Fibroblast of villous mesenchyme (primary cell): Measurements from ENCODE around the gene FCHO2. TPM values are rescaled to one million over a fixed set of nuclear protein-coding genes. Genes with fewer than 3 reads are reported as not detected.
A peak's percentile ranks its signal among the peaks of the same experiment; 100 is the strongest.

Source experiments
- DNase-seq: peaks from one replicate; pipeline ENCODE4 v3.0.0-alpha.2; 2010; ENCODE audit warnings: low read depth
- H3K4me3 ChIP-seq: 2 replicates; pipeline ENCODE4 v1.5.1; 2011; ENCODE audit warnings: low read depth, mild to moderate bottlenecking, low read length
- total RNA-seq: library from RNA; depleted of rRNA; stranded (reverse); fragments of >200 nt; gene quantifications from 2 replicates; pipeline ENCODE4 v1.2.3, GENCODE V29; 2012
- TF ChIP-seq, protein P1 (sequence below): IDR thresholded peaks from 2 replicates; pipeline ENCODE4 v1.5.1; 2012; ENCODE audit warnings: low read depth, mild to moderate bottlenecking, low read length; ENCODE audit not compliant: insufficient read depth

The FCHO2 gene
- total RNA-seq, 1 donor, result 16.8 TPM

DNA sequence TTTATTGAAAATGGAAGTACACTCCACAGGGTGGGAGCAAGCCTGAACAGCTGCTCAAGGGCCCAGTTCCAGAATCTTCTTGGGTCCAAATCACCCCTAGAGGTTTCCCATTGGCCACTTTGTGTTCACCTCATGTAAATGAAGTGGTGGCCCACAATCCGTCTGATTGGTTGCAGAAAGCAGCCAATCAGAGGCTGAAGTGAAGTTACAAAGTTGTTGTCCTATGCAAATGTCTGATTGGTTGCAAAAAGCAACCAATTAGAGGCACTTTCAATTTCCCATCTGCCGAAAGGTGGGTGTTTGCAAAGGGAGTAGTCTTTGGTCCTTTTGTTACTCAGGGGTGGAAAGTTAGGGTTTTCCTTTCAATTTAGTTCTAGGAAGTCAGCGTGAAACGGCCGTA is 173.3 kb downstream of the FCHO2 start:
- TF ChIP-seq, protein P1, sequence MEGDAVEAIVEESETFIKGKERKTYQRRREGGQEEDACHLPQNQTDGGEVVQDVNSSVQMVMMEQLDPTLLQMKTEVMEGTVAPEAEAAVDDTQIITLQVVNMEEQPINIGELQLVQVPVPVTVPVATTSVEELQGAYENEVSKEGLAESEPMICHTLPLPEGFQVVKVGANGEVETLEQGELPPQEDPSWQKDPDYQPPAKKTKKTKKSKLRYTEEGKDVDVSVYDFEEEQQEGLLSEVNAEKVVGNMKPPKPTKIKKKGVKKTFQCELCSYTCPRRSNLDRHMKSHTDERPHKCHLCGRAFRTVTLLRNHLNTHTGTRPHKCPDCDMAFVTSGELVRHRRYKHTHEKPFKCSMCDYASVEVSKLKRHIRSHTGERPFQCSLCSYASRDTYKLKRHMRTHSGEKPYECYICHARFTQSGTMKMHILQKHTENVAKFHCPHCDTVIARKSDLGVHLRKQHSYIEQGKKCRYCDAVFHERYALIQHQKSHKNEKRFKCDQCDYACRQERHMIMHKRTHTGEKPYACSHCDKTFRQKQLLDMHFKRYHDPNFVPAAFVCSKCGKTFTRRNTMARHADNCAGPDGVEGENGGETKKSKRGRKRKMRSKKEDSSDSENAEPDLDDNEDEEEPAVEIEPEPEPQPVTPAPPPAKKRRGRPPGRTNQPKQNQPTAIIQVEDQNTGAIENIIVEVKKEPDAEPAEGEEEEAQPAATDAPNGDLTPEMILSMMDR, result no peak
- DNase-seq, result no peak
- H3K4me3 ChIP-seq, result no peak overlapping the region

DNA sequence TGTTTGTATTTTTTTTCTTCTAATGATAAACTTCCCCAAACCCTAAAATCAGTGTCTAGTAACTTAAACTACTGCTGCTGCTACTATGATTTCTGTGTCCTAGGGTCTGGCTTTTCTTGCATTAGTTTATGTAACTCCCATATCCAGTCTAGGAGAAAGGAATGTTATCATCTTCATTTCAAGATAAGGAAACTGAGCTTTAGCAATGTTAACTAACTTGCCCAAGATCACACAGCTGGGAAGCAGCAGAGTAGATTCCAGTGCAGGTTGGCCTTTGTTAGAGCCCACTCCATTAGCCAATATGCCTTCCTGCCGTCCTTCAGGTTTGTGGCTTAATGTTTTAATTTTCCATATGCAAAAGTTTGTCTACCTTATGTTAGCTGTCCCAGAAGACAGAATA is 175.0 kb downstream of the FCHO2 start:
- DNase-seq, result peak; percentile 47
- no peak overlapping the region for H3K4me3 ChIP-seq
- TF ChIP-seq, protein P1, result no peak

DNA sequence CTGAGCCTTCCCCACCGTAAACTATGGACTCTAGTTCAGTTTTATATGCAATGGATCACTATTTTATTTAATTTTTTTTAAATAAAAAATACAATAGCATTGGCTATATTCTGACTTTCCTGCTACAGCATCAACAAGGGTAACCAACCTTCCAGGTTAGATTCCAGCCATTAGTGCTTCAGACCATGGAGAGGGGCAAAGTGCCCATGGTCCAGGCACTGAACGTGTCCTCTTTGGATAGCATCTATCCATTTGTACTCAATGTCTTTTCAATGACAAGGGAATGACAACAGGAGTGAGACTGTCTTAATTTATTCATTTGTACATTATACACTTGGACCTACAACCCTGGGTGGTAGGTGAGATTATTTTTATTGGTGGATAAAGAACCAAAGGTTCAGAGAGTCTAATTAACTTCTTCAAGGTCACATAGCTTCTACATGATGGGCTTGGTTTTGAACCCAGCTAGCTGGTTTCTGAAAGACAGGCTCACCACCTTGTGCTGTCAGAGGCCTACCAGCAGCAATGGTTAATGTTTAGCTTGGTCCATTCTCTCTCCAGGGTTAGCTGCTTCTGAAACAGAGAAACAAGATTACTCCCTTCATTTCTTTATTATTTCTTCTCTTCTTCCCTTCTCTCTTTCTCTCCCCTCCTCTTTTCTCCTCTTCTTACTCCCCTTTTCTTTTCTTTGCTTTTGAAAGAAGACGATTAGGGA is 176.0 kb downstream of the FCHO2 start:
- H3K4me3 ChIP-seq, result no peak overlapping the region
- TF ChIP-seq, protein P1, result no peak
- DNase-seq, result no peak

DNA sequence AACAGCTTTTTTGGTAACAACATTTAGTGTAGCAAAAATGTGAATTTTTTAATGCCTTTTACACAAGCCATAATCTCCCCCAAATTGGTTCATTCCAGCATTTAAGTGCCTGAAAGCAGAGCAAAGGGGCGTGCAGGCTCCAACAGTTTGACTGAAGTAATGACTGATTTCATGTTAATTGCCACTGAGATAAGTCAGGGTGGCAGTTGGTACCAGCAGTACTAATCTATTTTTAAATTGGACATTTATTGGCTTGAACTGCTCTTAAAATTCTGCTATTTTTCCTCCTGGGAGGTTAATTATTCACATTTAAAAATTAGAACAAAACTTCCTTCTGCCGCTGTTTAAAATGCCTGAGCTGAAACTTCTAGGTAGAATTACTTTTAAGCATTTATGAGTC is 176.9 kb downstream of the FCHO2 start:
- no peak for DNase-seq
- no peak overlapping the region for H3K4me3 ChIP-seq
- TF ChIP-seq, protein P1, result no peak

DNA sequence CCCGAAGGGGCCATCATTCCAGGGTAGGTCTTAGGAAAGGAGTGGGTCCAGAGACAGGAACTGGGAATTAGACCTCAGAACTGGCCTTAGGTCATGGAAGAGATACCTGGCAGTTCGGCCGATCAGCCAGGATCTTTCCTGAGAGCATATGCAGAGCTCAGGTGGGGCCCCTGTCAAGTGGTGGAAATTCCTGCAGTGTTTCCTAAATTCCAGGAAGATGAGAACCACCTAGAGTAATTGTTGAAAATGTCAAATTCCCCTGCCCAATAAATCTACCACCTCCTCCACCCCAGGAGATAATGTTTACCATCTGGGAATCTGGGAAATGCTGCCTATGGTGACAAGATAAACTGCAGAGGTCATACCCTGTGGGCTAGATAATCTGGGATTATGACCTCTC is 179.2 kb downstream of the FCHO2 start:
- no peak overlapping the region for H3K4me3 ChIP-seq
- TF ChIP-seq, protein P1, result no peak
- no peak for DNase-seq

DNA sequence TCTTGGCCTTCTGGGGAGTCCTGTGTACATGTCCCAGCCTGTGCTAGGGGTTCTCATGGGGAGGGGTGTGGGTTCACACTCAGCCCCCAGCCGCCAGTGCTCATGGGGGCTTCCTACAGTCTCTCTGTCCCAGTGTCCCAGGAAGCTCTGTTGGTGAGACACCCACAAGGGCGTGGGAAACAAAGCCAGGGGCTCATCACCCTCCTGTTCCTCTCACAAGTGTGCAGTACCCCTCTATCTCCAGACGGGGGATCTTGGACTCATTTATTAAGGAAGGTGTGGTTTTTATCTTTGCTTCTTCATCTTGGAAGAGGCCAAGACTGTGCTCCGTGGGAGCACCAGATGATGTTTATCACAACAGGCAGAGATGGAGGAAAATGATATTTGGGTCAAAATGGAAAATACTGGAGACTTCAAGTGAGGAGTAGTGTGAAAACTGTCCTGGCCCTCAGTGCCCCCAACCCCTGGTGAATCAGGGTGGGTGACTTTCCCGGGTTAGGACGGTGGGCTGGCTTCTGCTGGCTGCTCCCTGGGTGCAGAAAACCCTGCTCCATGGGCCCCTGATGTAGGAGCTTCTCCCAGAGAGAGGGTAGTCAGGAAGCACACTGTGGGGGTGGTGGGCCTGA is 179.7 kb downstream of the FCHO2 start:
- TF ChIP-seq, protein P1, result peak; percentile 41
- DNase-seq, result peak; percentile 25
- no peak overlapping the region for H3K4me3 ChIP-seq
